Ishikawa (cell line): ENCODE measurements around the gene PRKCQ.

Experiments
- CEBPB ChIP-seq: IDR thresholded peaks from 2 replicates; pipeline ENCODE4 v1.6.1; 2012
- CREB1 ChIP-seq: IDR thresholded peaks from 2 replicates; pipeline ENCODE4 v1.6.1; 2012; ENCODE audit warnings: low read depth
- EGR1 ChIP-seq: IDR thresholded peaks from 2 replicates; pipeline ENCODE4 v1.6.1; 2012
- EP300 ChIP-seq: IDR thresholded peaks from 2 replicates; pipeline ENCODE4 v1.6.1; 2012; ENCODE audit warnings: borderline replicate concordance
- FOXM1 ChIP-seq: IDR thresholded peaks from 2 replicates; pipeline ENCODE4 v1.6.1; 2012; ENCODE audit warnings: low read depth, borderline replicate concordance
- NFIC ChIP-seq: IDR thresholded peaks from 2 replicates; pipeline ENCODE4 v1.6.1; 2012
- RAD21 ChIP-seq: IDR thresholded peaks from 2 replicates; pipeline ENCODE4 v1.6.1; 2012; ENCODE audit warnings: low read depth
- TAF1 ChIP-seq: IDR thresholded peaks from 2 replicates; pipeline ENCODE4 v1.6.1; 2012; ENCODE audit warnings: low read depth, mild to moderate bottlenecking
- TCF12 ChIP-seq: IDR thresholded peaks from 2 replicates; pipeline ENCODE4 v1.6.1; 2012; ENCODE audit warnings: low read depth
- TEAD4 ChIP-seq: IDR thresholded peaks from 2 replicates; pipeline ENCODE4 v1.6.1; 2012
- YY1 ChIP-seq: IDR thresholded peaks from 2 replicates; pipeline ENCODE4 v1.6.1; 2012; ENCODE audit warnings: low read depth
- ZBTB7A ChIP-seq: IDR thresholded peaks from 2 replicates; pipeline ENCODE4 v1.6.1; 2012; ENCODE audit warnings: low read depth
- TF ChIP-seq, protein P1 (sequence below): IDR thresholded peaks from 2 replicates; pipeline ENCODE4 v1.6.1; 2012; ENCODE audit warnings: low read depth, mild to moderate bottlenecking
- TF ChIP-seq, protein P2 (sequence below): IDR thresholded peaks from 2 replicates; pipeline ENCODE4 v1.6.1; 2012
- TF ChIP-seq, protein P3 (sequence below): IDR thresholded peaks from 2 replicates; pipeline ENCODE4 v1.6.1; 2012

The PRKCQ gene

DNA sequence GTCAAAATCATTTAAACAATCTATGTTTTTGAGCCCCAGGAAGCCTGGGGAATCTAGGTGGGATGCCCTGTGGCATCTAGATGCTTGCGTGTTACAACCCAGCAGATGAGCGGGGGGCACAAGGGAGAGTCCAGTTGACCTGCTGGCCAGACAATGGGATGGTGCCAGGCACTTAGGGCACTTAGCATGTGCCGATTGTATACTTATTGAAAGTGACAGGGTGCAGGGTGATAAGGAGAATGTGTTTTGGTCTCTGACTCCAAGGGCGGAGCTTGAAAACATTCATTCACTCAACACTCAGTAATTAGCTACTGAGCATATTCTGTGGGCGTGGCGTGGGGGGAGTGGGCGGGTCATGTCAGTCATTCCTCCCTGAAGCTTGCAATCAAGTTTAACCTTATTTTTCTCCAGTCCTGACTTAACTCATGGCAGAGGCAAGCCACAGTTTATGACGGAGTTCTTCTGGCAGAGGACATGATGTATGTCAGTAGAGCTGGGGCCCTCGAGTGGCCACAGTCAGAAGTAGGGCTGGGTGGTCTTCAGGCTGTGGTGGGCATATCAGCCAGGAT lies 115.1 kb downstream of the PRKCQ start:
- TF ChIP-seq CREB1 (no peak), TAF1 (no peak), RAD21 (no peak), YY1 (no peak), TEAD4 (no peak), ZBTB7A (no peak), EGR1 (no peak), CEBPB (no peak), NFIC (no peak), EP300 (no peak), FOXM1 (no peak)
- TF ChIP-seq, protein P1, sequence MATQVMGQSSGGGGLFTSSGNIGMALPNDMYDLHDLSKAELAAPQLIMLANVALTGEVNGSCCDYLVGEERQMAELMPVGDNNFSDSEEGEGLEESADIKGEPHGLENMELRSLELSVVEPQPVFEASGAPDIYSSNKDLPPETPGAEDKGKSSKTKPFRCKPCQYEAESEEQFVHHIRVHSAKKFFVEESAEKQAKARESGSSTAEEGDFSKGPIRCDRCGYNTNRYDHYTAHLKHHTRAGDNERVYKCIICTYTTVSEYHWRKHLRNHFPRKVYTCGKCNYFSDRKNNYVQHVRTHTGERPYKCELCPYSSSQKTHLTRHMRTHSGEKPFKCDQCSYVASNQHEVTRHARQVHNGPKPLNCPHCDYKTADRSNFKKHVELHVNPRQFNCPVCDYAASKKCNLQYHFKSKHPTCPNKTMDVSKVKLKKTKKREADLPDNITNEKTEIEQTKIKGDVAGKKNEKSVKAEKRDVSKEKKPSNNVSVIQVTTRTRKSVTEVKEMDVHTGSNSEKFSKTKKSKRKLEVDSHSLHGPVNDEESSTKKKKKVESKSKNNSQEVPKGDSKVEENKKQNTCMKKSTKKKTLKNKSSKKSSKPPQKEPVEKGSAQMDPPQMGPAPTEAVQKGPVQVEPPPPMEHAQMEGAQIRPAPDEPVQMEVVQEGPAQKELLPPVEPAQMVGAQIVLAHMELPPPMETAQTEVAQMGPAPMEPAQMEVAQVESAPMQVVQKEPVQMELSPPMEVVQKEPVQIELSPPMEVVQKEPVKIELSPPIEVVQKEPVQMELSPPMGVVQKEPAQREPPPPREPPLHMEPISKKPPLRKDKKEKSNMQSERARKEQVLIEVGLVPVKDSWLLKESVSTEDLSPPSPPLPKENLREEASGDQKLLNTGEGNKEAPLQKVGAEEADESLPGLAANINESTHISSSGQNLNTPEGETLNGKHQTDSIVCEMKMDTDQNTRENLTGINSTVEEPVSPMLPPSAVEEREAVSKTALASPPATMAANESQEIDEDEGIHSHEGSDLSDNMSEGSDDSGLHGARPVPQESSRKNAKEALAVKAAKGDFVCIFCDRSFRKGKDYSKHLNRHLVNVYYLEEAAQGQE, result no peak
- TF ChIP-seq, protein P2, sequence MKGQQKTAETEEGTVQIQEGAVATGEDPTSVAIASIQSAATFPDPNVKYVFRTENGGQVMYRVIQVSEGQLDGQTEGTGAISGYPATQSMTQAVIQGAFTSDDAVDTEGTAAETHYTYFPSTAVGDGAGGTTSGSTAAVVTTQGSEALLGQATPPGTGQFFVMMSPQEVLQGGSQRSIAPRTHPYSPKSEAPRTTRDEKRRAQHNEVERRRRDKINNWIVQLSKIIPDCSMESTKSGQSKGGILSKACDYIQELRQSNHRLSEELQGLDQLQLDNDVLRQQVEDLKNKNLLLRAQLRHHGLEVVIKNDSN, result no peak
- TF ChIP-seq, protein P3, sequence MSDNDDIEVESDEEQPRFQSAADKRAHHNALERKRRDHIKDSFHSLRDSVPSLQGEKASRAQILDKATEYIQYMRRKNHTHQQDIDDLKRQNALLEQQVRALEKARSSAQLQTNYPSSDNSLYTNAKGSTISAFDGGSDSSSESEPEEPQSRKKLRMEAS, result no peak

DNA sequence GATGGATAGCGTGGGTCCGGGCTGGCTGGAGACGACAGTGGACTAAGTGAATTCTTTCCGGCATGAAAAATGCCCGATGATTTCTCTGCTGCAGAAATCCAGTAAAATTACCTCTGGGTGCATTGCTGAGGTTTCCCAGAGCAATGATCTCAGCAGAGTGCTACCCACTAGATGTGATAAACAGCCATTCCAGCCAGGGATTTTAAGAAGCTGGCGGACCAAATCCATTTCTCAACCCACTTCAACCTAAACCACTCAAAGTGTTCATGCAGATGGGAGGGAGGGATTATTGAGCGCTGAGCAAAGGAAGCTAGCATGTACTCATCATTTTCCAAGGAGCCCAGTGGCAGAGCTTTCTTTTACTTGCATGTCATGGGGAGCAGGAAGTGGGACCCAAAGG lies 116.7 kb downstream of the PRKCQ start:
- TF ChIP-seq TAF1 (no peak), CREB1 (no peak), TCF12 (no peak), EGR1 (no peak), CEBPB (no peak), EP300 (no peak), ZBTB7A (no peak), FOXM1 (no peak), NFIC (no peak), YY1 (no peak), RAD21 (no peak), TEAD4 (no peak)
- TF ChIP-seq, protein P1, result no peak
- TF ChIP-seq, protein P3, result no peak
- TF ChIP-seq, protein P2, result no peak

DNA sequence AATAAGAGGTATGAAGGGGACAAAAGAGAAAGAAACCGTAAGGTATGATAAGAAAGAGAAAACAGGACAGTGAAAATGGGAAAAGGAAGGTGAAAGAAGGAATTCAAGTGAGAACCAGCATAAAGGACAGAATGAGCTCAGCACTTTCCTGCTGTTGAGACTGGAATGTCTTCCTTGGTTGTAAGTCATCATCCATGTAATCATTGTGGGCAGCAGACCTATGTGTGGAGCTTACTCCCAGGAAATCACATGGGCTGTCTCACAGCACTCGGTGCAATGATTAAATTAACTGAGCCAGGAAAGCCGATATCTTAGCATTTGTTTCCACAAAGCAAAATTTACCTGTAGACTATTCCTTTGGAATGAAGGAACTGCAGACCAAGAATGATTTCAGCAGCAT lies 118.1 kb downstream of the PRKCQ start:
- TF ChIP-seq RAD21, result no peak
- TF ChIP-seq, protein P2, result no peak
- TF ChIP-seq YY1, result no peak
- no peak for TF ChIP-seq FOXM1
- TF ChIP-seq, protein P1, result no peak

DNA sequence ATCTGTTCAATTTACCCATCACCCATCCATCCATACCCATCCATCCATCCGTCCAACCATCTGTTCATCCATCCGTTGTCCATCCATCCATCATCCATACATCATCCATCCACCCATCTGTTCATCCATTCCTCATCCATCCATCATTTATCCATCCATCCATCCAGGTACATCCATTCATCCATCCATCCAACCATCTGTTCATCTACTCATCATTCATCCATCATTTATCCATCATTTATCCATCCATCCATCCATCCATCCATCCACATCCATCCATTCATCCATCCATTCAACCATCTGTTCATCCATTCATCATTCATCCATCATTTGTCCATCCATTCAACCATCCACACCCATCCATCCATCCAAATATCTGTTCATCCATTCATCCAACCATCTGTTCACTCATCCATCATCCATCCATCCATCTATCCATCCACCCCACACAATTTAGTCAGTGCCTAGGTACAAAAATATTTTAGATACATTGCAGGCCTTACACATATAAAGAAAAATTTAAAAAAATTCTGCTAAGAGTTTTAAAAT lies 119.1 kb downstream of the PRKCQ start:
- TF ChIP-seq YY1 (no peak), CREB1 (no peak), EP300 (no peak), EGR1 (no peak), NFIC (no peak), TAF1 (no peak), FOXM1 (no peak), CEBPB (no peak), TEAD4 (no peak), TCF12 (no peak), RAD21 (no peak), ZBTB7A (no peak)
- TF ChIP-seq, protein P1, result no peak
- TF ChIP-seq, protein P3, result no peak
- TF ChIP-seq, protein P2, result no peak
